Urinary bladder (tissue), 3 donors: ENCODE results near the gene CCR5AS.
"Not testable (repeated sequence)": the region's sequence is repeated elsewhere in the genome, so short reads cannot be mapped to it uniquely, and the experiment has no call there.

Source experiments
- DNase-seq: peaks from one replicate; pipeline ENCODE4 v3.0.0-alpha.2; 2015; ENCODE audit errors: extremely low spot score
- H3K27ac ChIP-seq: one replicate; pipeline ENCODE4 v1.5.1; 2013; ENCODE audit warnings: low read depth, mild to moderate bottlenecking, moderate library complexity
- H3K36me3 ChIP-seq: one replicate; pipeline ENCODE4 v1.6.1; 2013; ENCODE audit warnings: mild to moderate bottlenecking, moderate library complexity; ENCODE audit not compliant: insufficient read depth
- H3K4me1 ChIP-seq: one replicate; pipeline ENCODE4 v1.6.1; 2013; ENCODE audit warnings: mild to moderate bottlenecking, moderate library complexity; ENCODE audit not compliant: insufficient read depth
- H3K4me3 ChIP-seq: one replicate; pipeline ENCODE4 v1.5.1; 2013; ENCODE audit warnings: low read depth, low read length
- WGBS: extraction: QIAGEN DNeasy Blood & Tissue Kit; methylation state at CpG from one replicate; pipeline ENCODE4 v1.1.7; 2013; 5-methylcytosine and 5-hydroxymethylcytosine counted together
- donor health status: healthy with polysubstance abuse.
- donor health status: healthy.

The CCR5AS gene

GRCh38 chr3:46405301-46406019 is 1.4 kb downstream of the CCR5AS start:
- Histone ChIP-seq H3K4me3 (no peak overlapping the region), H3K36me3 (no peaks in the 10 kb centered on the region), H3K4me1 (no peaks in the 10 kb centered on the region), H3K27ac (peak overlapping the region; percentile 81)
- no peak for DNase-seq
- WGBS: 34% methylated on average over 11 of the region's 11 CpGs

- 91% methylated on average over 4 of the region's 4 CpGs for WGBS
- not testable (repeated sequence) for H3K27ac ChIP-seq, H3K4me3 ChIP-seq, DNase-seq, H3K36me3 ChIP-seq, H3K4me1 ChIP-seq
These were observed 4.0 kb downstream of the CCR5AS start for GRCh38 chr3:46402902-46403301.

GRCh38 chr3:46401579-46401978 is 5.3 kb downstream of the CCR5AS start:
- WGBS: 89% methylated on average over 2 of the region's 2 CpGs
- Histone ChIP-seq H3K36me3 (no peaks in the 10 kb centered on the region), H3K27ac (no peak overlapping the region), H3K4me1 (no peaks in the 10 kb centered on the region), H3K4me3 (no peak overlapping the region)
- DNase-seq: no peak

- 80% methylated on average over 5 of the region's 5 CpGs for WGBS
- no peak overlapping the region for H3K27ac ChIP-seq
- H3K4me3 ChIP-seq: no peak overlapping the region
- no peaks in the 10 kb centered on the region for H3K36me3 ChIP-seq
- no peak for DNase-seq
- H3K4me1 ChIP-seq: no peaks in the 10 kb centered on the region
These were observed 6.0 kb downstream of the CCR5AS start for GRCh38 chr3:46400846-46401245.

- no peak for DNase-seq
- no peaks in the 10 kb centered on the region for H3K4me1 ChIP-seq
- H3K36me3 ChIP-seq: no peaks in the 10 kb centered on the region
- no peak overlapping the region for H3K4me3 ChIP-seq
- 39% methylated on average over 8 of the region's 8 CpGs for WGBS
- H3K27ac ChIP-seq: no peak overlapping the region
These were observed 6.7 kb downstream of the CCR5AS start for GRCh38 chr3:46400000-46400734.

GRCh38 chr3:46399557-46399956 is 7.3 kb downstream of the CCR5AS start:
- no peak for DNase-seq
- Histone ChIP-seq H3K4me3 (no peak overlapping the region), H3K36me3 (no peaks in the 10 kb centered on the region), H3K4me1 (no peaks in the 10 kb centered on the region), H3K27ac (no peak overlapping the region)
- 61% methylated on average over 2 of the region's 2 CpGs for WGBS

GRCh38 chr3:46399098-46399497 is 7.8 kb downstream of the CCR5AS start:
- Histone ChIP-seq H3K4me3 (no peak overlapping the region), H3K4me1 (no peaks in the 10 kb centered on the region), H3K27ac (no peak overlapping the region), H3K36me3 (no peaks in the 10 kb centered on the region)
- DNase-seq: no peak
- WGBS: 70% methylated on average over 2 of the region's 2 CpGs

GRCh38 chr3:46398186-46398955 is 8.5 kb downstream of the CCR5AS start:
- whole genome bisulfite sequencing: 90% methylated on average over 6 of the region's 6 CpGs
- DNase-seq: no peak

GRCh38 chr3:46397111-46397510 is 9.8 kb downstream of the CCR5AS start:
- no peak overlapping the region for H3K27ac ChIP-seq
- DNase-seq: no peak
- 90% methylated on average over 7 of the region's 7 CpGs for WGBS
- no peaks in the 10 kb centered on the region for H3K36me3 ChIP-seq
- H3K4me1 ChIP-seq: no peaks in the 10 kb centered on the region
- no peak overlapping the region for H3K4me3 ChIP-seq

More at GRCh38 chr3:46398186-46398955, 8.5 kb downstream of the CCR5AS start:
- no peak overlapping the region for H3K27ac ChIP-seq
- no peaks in the 10 kb centered on the region for H3K36me3 ChIP-seq
- H3K4me3 ChIP-seq: no peak overlapping the region
- H3K4me1 ChIP-seq: no peaks in the 10 kb centered on the region

GRCh38 chr3:46395766-46396530 is 10.9 kb downstream of the CCR5AS start:
- 62% methylated on average over 6 of the region's 6 CpGs for WGBS
- H3K4me3 ChIP-seq: no peak overlapping the region
- no peak for DNase-seq
- H3K27ac ChIP-seq: no peak overlapping the region
- no peaks in the 10 kb centered on the region for H3K4me1 ChIP-seq
- H3K36me3 ChIP-seq: no peaks in the 10 kb centered on the region

GRCh38 chr3:46395210-46395661 is 11.6 kb downstream of the CCR5AS start:
- WGBS: 75% methylated on average over 6 of the region's 6 CpGs
- no peak for DNase-seq
- Histone ChIP-seq H3K4me3 (no peak overlapping the region), H3K27ac (no peak overlapping the region), H3K4me1 (no peaks in the 10 kb centered on the region), H3K36me3 (no peaks in the 10 kb centered on the region)

GRCh38 chr3:46393554-46394434 is 13.1 kb downstream of the CCR5AS start:
- no peaks in the 10 kb centered on the region for H3K36me3 ChIP-seq
- 73% methylated on average over 8 of the region's 8 CpGs for WGBS
- H3K4me3 ChIP-seq: no peak overlapping the region
- no peak overlapping the region for H3K27ac ChIP-seq
- no peak for DNase-seq
- H3K4me1 ChIP-seq: no peaks in the 10 kb centered on the region
